CD4-positive, alpha-beta T cell (primary cell): ENCODE measurements around the gene DDX50. TPM values are rescaled to one million over a fixed set of nuclear protein-coding genes. Genes with fewer than 3 reads are reported as not detected.

Source experiments
- ATAC-seq: fragments of 200-7000 bp; cut with Tn5 transposase; one replicate; pipeline ENCODE4 v1.10.0; 2022; ENCODE audit warnings: mild to moderate bottlenecking; ENCODE audit not compliant: poor library complexity
- CTCF ChIA-PET: fragments of 350-600 bp; sonication (Branson Sonifier 250); formaldehyde crosslinking; loops from one replicate; lab custom pipeline; 2021; ENCODE audit warnings: antibody characterized with exemption, inconsistent platforms; lab: Charles Lee
- POLR2A ChIA-PET: fragments of 350-600 bp; sonication (Branson Sonifier 250); formaldehyde crosslinking; loops from one replicate; lab custom pipeline; 2021; ENCODE audit warnings: antibody characterized with exemption, inconsistent platforms; lab: Charles Lee
- DNase-seq, 14 experiments: peaks; one replicate each; pipeline ENCODE4 v3.0.0-alpha.2; 2013 to 2020; ENCODE audit warnings: mixed read lengths in 2 of 14
- H3K27ac ChIP-seq, 2 donors: one replicate each; pipeline versions ENCODE4 v1.5.1 to v1.7.0; 2013; ENCODE audit warnings: low read length in 2 of 2, low read depth in 1 of 2, mild to moderate bottlenecking in 1 of 2
- H3K27me3 ChIP-seq, 2 experiments: 1 replicate in 1 of 2; 2 replicates in 1 of 2; pipeline versions ENCODE4 v1.6.1 to v1.7.0; 2013; ENCODE audit warnings: low read length in 2 of 2, control low read depth in 1 of 2, mild to moderate bottlenecking in 1 of 2, moderate library complexity in 1 of 2; ENCODE audit not compliant: insufficient read depth in 2 of 2, control insufficient read depth in 1 of 2
- H3K36me3 ChIP-seq: one replicate; pipeline ENCODE4 v1.6.1; 2013; ENCODE audit warnings: low read length, control low read depth; ENCODE audit not compliant: insufficient read depth
- H3K4me1 ChIP-seq: one replicate; pipeline ENCODE4 v1.6.1; 2013; ENCODE audit warnings: low read length, control low read depth; ENCODE audit not compliant: insufficient read depth
- H3K4me3 ChIP-seq: one replicate; pipeline ENCODE4 v1.5.1; 2013; ENCODE audit warnings: mild to moderate bottlenecking, low read length, moderate library complexity
- H3K9me3 ChIP-seq, 2 experiments: 1 replicate in 1 of 2; 2 replicates in 1 of 2; pipeline versions ENCODE4 v1.6.1 to v1.7.0; 2013; ENCODE audit warnings: low read length in 2 of 2, mild to moderate bottlenecking in 2 of 2, control low read depth in 1 of 2, moderate library complexity in 1 of 2; ENCODE audit not compliant: control insufficient read depth in 1 of 2, insufficient read depth in 1 of 2
- H3K27ac Mint-ChIP-seq: one replicate; pipeline ENCODE4 v1.8.0; 2020; ENCODE audit warnings: mixed read lengths
- H3K27me3 Mint-ChIP-seq: one replicate; pipeline ENCODE4 v1.8.0; 2021; ENCODE audit warnings: mixed read lengths
- H3K36me3 Mint-ChIP-seq: one replicate; pipeline ENCODE4 v1.8.0; 2021; ENCODE audit warnings: low read depth, mixed read lengths
- H3K4me1 Mint-ChIP-seq: one replicate; pipeline ENCODE4 v1.8.0; 2021; ENCODE audit warnings: low read depth, mixed read lengths
- H3K4me3 Mint-ChIP-seq: one replicate; pipeline ENCODE4 v1.8.0; 2020; ENCODE audit warnings: mild to moderate bottlenecking, mixed read lengths
- H3K9me3 Mint-ChIP-seq: one replicate; pipeline ENCODE4 v1.8.0; 2020; ENCODE audit warnings: mixed read lengths
- CTCF ChIP-seq: fragments of 200-600 bp; IDR thresholded peaks from one replicate; pipeline ENCODE4 v1.8.0; 2022; ENCODE audit warnings: antibody characterized with exemption, mild to moderate bottlenecking
- intact Hi-C, 2 experiments: fragments of 100-400 bp; cut with DNase I in 1 of 2; cut with micrococcal nuclease in 1 of 2; formaldehyde crosslinking; loops; one replicate each; pipeline versions ENCODE4 v1.15.1 to v1.9.0; 2023 to 2025; cut with DNase I, micrococcal nuclease
- total RNA-seq, 174 experiments: library from RNA in 2 of 174; stranded (reverse) in 2 of 174; gene quantifications; one replicate each; pipeline ENCODE4 v1.2.3 and lab custom pipeline; 2021 to 2026

The DDX50 gene
- total RNA-seq, 2 experiments from 2014 or later, result 46.8 to 47.5 TPM

GRCh38 chr10:68981074-68981473 is 80.0 kb downstream of the DDX50 start:
- ChIA-PET CTCF (interaction anchor here (0.6 to 1.7 kb wide), 2 partner anchors 11 to 113 kb away, joined by 3 to 4 read pairs; no protein-coding TSS in a partner anchor), POLR2A (no interaction called here)
- H3K9me3 ChIP-seq, result no peaks in the 10 kb centered on the region
- no peak for TF ChIP-seq CTCF
- Mint-ChIP-seq H3K36me3 (peaks cover 88% of the 10 kb centered on the region), H3K4me3 (no peak overlapping the region), H3K9me3 (no peaks in the 10 kb centered on the region), H3K27ac (no peak overlapping the region), H3K27me3 (no peaks in the 10 kb centered on the region), H3K4me1 (no peaks in the 10 kb centered on the region)
- H3K4me1 ChIP-seq, result no peaks in the 10 kb centered on the region
- ATAC-seq (no peak), DNase-seq (peak in 1 of 14 experiments; percentile 18)
- H3K27me3 ChIP-seq, result no peaks in the 10 kb centered on the region
- peaks cover 87% of the 10 kb centered on the region for H3K36me3 ChIP-seq
- no peak overlapping the region for H3K27ac ChIP-seq
- intact Hi-C loops, result loop anchor here in 1 of 2 experiments (10.0 kb wide), 1 partner anchor 456 kb away; the partner anchor contains the start of gene SLC25A16
- no peak overlapping the region for H3K4me3 ChIP-seq

- ChIA-PET CTCF (no interaction called here), POLR2A (no interaction called here)
- peaks cover 75% of the 10 kb centered on the region for H3K36me3 Mint-ChIP-seq
- H3K27ac Mint-ChIP-seq, result peak overlapping the region; percentile 11
- ATAC-seq (no peak), DNase-seq (no peak)
- H3K4me3 ChIP-seq, result no peak overlapping the region
- H3K36me3 ChIP-seq, result peaks cover 76% of the 10 kb centered on the region
- H3K4me1 ChIP-seq, result no peaks in the 10 kb centered on the region
- H3K9me3 ChIP-seq, result no peaks in the 10 kb centered on the region
- no peaks in the 10 kb centered on the region for H3K27me3 Mint-ChIP-seq
- no peak for TF ChIP-seq CTCF
- H3K27ac ChIP-seq, result no peak overlapping the region
- H3K4me3 Mint-ChIP-seq, result no peak overlapping the region
- H3K9me3 Mint-ChIP-seq, result no peaks in the 10 kb centered on the region
- no peaks in the 10 kb centered on the region for H3K27me3 ChIP-seq
- H3K4me1 Mint-ChIP-seq, result peaks cover 4% of the 10 kb centered on the region
- intact Hi-C loops, result loop anchor here in 1 of 2 experiments (10.0 kb wide), 1 partner anchor 458 kb away; the partner anchor contains the start of gene SLC25A16
Observed at GRCh38 chr10:68982389-68982788, 81.3 kb downstream of the DDX50 start.

- ChIA-PET CTCF (interaction anchor here (1.0 to 1.4 kb wide), 5 partner anchors 17 to 106 kb away, joined by 3 to 5 read pairs (median 4); partner anchors contain the start of gene DDX21), POLR2A (interaction anchor here (0.5 to 2.1 kb wide), 8 partner anchors 9 to 654 kb away, joined by 3 to 12 read pairs (median 4); partner anchors contain the start of genes DDX21 and DDX50)
- Histone ChIP-seq H3K27ac (no peak overlapping the region), H3K4me1 (peaks cover 33% of the 10 kb centered on the region), H3K27me3 (no peaks in the 10 kb centered on the region), H3K36me3 (peaks cover 25% of the 10 kb centered on the region), H3K9me3 (no peaks in the 10 kb centered on the region), H3K4me3 (no peak overlapping the region)
- H3K4me1 Mint-ChIP-seq, result peaks cover 49% of the 10 kb centered on the region
- no peak for TF ChIP-seq CTCF
- intact Hi-C loops, result loop anchor here (1.0 to 10.0 kb wide), 3 partner anchors 35 to 463 kb away; partner anchors contain the start of gene SLC25A16 (in 1 of the 2)
- DNase-seq (no peak), ATAC-seq (no peak)
- peaks cover 43% of the 10 kb centered on the region for H3K36me3 Mint-ChIP-seq
- no peaks in the 10 kb centered on the region for H3K9me3 Mint-ChIP-seq
- H3K27me3 Mint-ChIP-seq, result no peaks in the 10 kb centered on the region
- peak overlapping the region; percentile 98 for H3K4me3 Mint-ChIP-seq
- peak overlapping the region; percentile 88 for H3K27ac Mint-ChIP-seq
Observed at GRCh38 chr10:68987611-68988010, 86.5 kb downstream of the DDX50 start.
